ENCODE results near the gene ZFP1.

The ZFP1 gene

GRCh38 chr16:75138233-75138632, 10.1 kb upstream of the ZFP1 start:
- no peak overlapping the region for H3K4me3 ChIP-seq (ENCODE audit: low read length)
- DNase-seq (ENCODE audit: low read depth, low spot score), result no peak

GRCh38 chr16:75138636-75139035, 9.7 kb upstream of the ZFP1 start:
- no peak for DNase-seq (ENCODE audit: low read depth, low spot score)
- no peak overlapping the region for H3K4me3 ChIP-seq (ENCODE audit: low read length)

- no peak overlapping the region for H3K4me3 ChIP-seq (ENCODE audit: low read length)
- no peak for DNase-seq (ENCODE audit: low read depth, low spot score)
These were observed 8.8 kb upstream of the ZFP1 start for GRCh38 chr16:75139498-75139897.

GRCh38 chr16:75143941-75144340, 4.4 kb upstream of the ZFP1 start:
- DNase-seq (ENCODE audit: low read depth, low spot score), result no peak
- no peak overlapping the region for H3K4me3 ChIP-seq (ENCODE audit: low read length)

GRCh38 chr16:75147968-75148310, 385 bp upstream of the ZFP1 start:
- peak overlapping the region; percentile 85 for H3K4me3 ChIP-seq (ENCODE audit: low read length)

GRCh38 chr16:75151798-75152197, 3.5 kb downstream of the ZFP1 start:
- no peak overlapping the region for H3K4me3 ChIP-seq (ENCODE audit: low read length)
- no peak for DNase-seq (ENCODE audit: low read depth, low spot score)

More at GRCh38 chr16:75147968-75148310, 385 bp upstream of the ZFP1 start:
- DNase-seq (ENCODE audit: low read depth, low spot score), result no peak

GRCh38 chr16:75152635-75153034, 4.3 kb downstream of the ZFP1 start:
- DNase-seq (ENCODE audit: low read depth, low spot score), result no peak
- no peak overlapping the region for H3K4me3 ChIP-seq (ENCODE audit: low read length)

- DNase-seq (ENCODE audit: low read depth, low spot score), result no peak
- H3K4me3 ChIP-seq (ENCODE audit: low read length), result no peak overlapping the region
These were observed 12.1 kb downstream of the ZFP1 start for GRCh38 chr16:75160386-75160785.

- no peak for DNase-seq (ENCODE audit: low read depth, low spot score)
- no peak overlapping the region for H3K4me3 ChIP-seq (ENCODE audit: low read length)
These were observed 21.6 kb downstream of the ZFP1 start for GRCh38 chr16:75169899-75170405.

GRCh38 chr16:75172578-75172977, 24.3 kb downstream of the ZFP1 start:
- no peak for DNase-seq (ENCODE audit: low read depth, low spot score)
- H3K4me3 ChIP-seq (ENCODE audit: low read length), result no peak overlapping the region

- DNase-seq (ENCODE audit: low read depth, low spot score), result no peak
- no peak overlapping the region for H3K4me3 ChIP-seq (ENCODE audit: low read length)
These were observed 26.8 kb downstream of the ZFP1 start for GRCh38 chr16:75175074-75175473.

- no peak for DNase-seq (ENCODE audit: low read depth, low spot score)
- no peak overlapping the region for H3K4me3 ChIP-seq (ENCODE audit: low read length)
These were observed 28.6 kb downstream of the ZFP1 start for GRCh38 chr16:75176926-75177325.

GRCh38 chr16:75179208-75179607, 30.9 kb downstream of the ZFP1 start:
- H3K4me3 ChIP-seq (ENCODE audit: low read length), result no peak overlapping the region
- no peak for DNase-seq (ENCODE audit: low read depth, low spot score)

- H3K4me3 ChIP-seq (ENCODE audit: low read length), result no peak overlapping the region
- DNase-seq (ENCODE audit: low read depth, low spot score), result no peak
These were observed 33.3 kb downstream of the ZFP1 start for GRCh38 chr16:75181630-75182029.

- DNase-seq (ENCODE audit: low read depth, low spot score), result no peak
- H3K4me3 ChIP-seq (ENCODE audit: low read length), result no peak overlapping the region
These were observed 40.6 kb downstream of the ZFP1 start for GRCh38 chr16:75188832-75189477.

GRCh38 chr16:75189638-75190245, 41.4 kb downstream of the ZFP1 start:
- no peak overlapping the region for H3K4me3 ChIP-seq (ENCODE audit: low read length)
- no peak for DNase-seq (ENCODE audit: low read depth, low spot score)

- H3K4me3 ChIP-seq (ENCODE audit: low read length), result no peak overlapping the region
- no peak for DNase-seq (ENCODE audit: low read depth, low spot score)
These were observed 44.4 kb downstream of the ZFP1 start for GRCh38 chr16:75192606-75193264.

GRCh38 chr16:75193265-75193650, 44.9 kb downstream of the ZFP1 start:
- no peak overlapping the region for H3K4me3 ChIP-seq (ENCODE audit: low read length)
- DNase-seq (ENCODE audit: low read depth, low spot score), result peak; percentile 86

- no peak overlapping the region for H3K4me3 ChIP-seq (ENCODE audit: low read length)
- DNase-seq (ENCODE audit: low read depth, low spot score), result no peak
These were observed 45.6 kb downstream of the ZFP1 start for GRCh38 chr16:75193730-75194444.
